Caco-2 (cell line): ENCODE results near the gene INO80E. TPM values are rescaled to one million over a fixed set of nuclear protein-coding genes. Genes with fewer than 3 reads are reported as not detected.
"Not testable (repeated sequence)": the region's sequence is repeated elsewhere in the genome, so short reads cannot be mapped to it uniquely, and the experiment has no call there.

Source experiments
- BruUV-seq: library from RNA; stranded (reverse); fragments of 400-500 nt; replicated peaks from 2 replicates; lab custom pipeline; 2021; lab: Mats Ljungman, UMichigan
- CTCF ChIA-PET: fragments of 300-600 bp; sonication (Branson Sonifier 250); formaldehyde crosslinking; loops from one replicate; lab custom pipeline; 2022; ENCODE audit warnings: antibody characterized with exemption; lab: Charles Lee
- POLR2A ChIA-PET: fragments of 300-600 bp; sonication (Branson Sonifier 250); formaldehyde crosslinking; loops from one replicate; lab custom pipeline; 2022; ENCODE audit warnings: antibody characterized with exemption; lab: Charles Lee
- DNase-seq, 2 experiments: peaks; one replicate each; pipeline versions ENCODE4 v3.0.0 to v3.0.0-alpha.2; 2020 to 2022
- H3K27me3 ChIP-seq: replicated peaks from 2 replicates; pipeline ENCODE4 v1.6.0; 2011; ENCODE audit warnings: low read length; ENCODE audit not compliant: control insufficient read depth, insufficient read depth
- H3K36me3 ChIP-seq: 2 replicates; pipeline ENCODE4 v1.5.1; 2011; ENCODE audit warnings: low read length; ENCODE audit not compliant: control insufficient read depth, insufficient read depth
- H3K4me1 ChIP-seq: fragments of 250-450 bp; sonication (Bioruptor Pico); 2 replicates; pipeline ENCODE4 v1.5.1; 2020; ENCODE audit warnings: mild to moderate bottlenecking
- H3K4me3 ChIP-seq: 2 replicates; pipeline ENCODE4 v1.5.1; 2011; ENCODE audit warnings: low read depth, mild to moderate bottlenecking, control low read depth, low read length
- H3K9me3 ChIP-seq: fragments of 250-450 bp; sonication (Bioruptor Pico); 2 replicates; pipeline ENCODE4 v1.5.1; 2020; ENCODE audit warnings: mild to moderate bottlenecking, moderate library complexity
- H3K27ac Mint-ChIP-seq: one replicate; pipeline ENCODE4 v1.8.0; 2022; ENCODE audit warnings: mixed read lengths; ENCODE audit not compliant: unreplicated experiment
- H3K27me3 Mint-ChIP-seq: one replicate; pipeline ENCODE4 v1.8.0; 2022; ENCODE audit warnings: mixed read lengths; ENCODE audit not compliant: insufficient read depth, unreplicated experiment
- H3K36me3 Mint-ChIP-seq: one replicate; pipeline ENCODE4 v1.8.0; 2022; ENCODE audit warnings: mild to moderate bottlenecking, mixed read lengths; ENCODE audit not compliant: insufficient read depth, unreplicated experiment
- H3K4me1 Mint-ChIP-seq: one replicate; pipeline ENCODE4 v1.8.0; 2022; ENCODE audit warnings: low read depth, mixed read lengths; ENCODE audit not compliant: unreplicated experiment
- H3K4me3 Mint-ChIP-seq: one replicate; pipeline ENCODE4 v1.8.0; 2022; ENCODE audit warnings: mild to moderate bottlenecking, moderate library complexity, mixed read lengths; ENCODE audit not compliant: unreplicated experiment
- H3K9me3 Mint-ChIP-seq: one replicate; pipeline ENCODE4 v1.8.0; 2022; ENCODE audit warnings: mixed read lengths; ENCODE audit not compliant: unreplicated experiment
- intact Hi-C: fragments of 100-400 bp; cut with micrococcal nuclease; formaldehyde crosslinking; loops from one replicate; pipeline ENCODE4 v1.10.0; 2022; ENCODE audit not compliant: unreplicated experiment
- total RNA-seq: library from RNA; stranded (reverse); gene quantifications from 2 replicates; pipeline ENCODE4 v1.2.3, GENCODE V29; 2022
- TF ChIP-seq, protein P1 (sequence below), 2 experiments: fragments of 200-600 bp in 1 of 2; IDR thresholded peaks; 1 replicate in 1 of 2; 2 replicates in 1 of 2; pipeline versions ENCODE4 v1.5.1 to v1.8.0; 2011 to 2022; ENCODE audit warnings: antibody characterized with exemption in 1 of 2, control low read depth in 1 of 2, inconsistent platforms in 1 of 2, low read depth in 1 of 2, low read length in 1 of 2, mild to moderate bottlenecking in 1 of 2, moderate library complexity in 1 of 2; ENCODE audit not compliant: insufficient read depth in 1 of 2, severe bottlenecking in 1 of 2, unreplicated experiment in 1 of 2

The INO80E gene
- total RNA-seq, 1 experiment from 2014 or later: 58.8 TPM

DNA sequence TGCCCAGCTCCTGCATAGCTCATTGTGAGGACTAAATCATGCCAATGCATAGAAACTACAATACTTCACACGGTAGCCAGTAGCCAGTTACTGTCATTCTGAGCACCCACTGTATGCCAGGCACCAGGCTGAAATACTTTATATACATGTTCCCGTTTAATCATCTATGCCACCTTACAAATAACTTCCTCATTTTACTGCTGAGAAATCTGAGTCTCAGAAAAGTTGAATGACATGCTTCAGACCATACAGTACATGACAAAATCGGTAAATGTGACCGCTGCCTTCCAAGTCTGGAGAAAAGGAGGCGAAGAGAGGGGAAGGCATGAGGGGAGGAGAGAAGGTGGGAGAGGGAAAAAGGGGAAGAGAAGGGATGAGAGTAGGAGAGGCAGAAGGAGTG lies 44.2 kb downstream of the INO80E start:
- H3K27ac Mint-ChIP-seq: no peak overlapping the region
- no peak overlapping the region for H3K4me3 ChIP-seq
- H3K4me1 Mint-ChIP-seq: no peaks in the 10 kb centered on the region
- no peaks in the 10 kb centered on the region for H3K36me3 Mint-ChIP-seq
- BruUV-seq: no TSS peak
- no peaks in the 10 kb centered on the region for H3K36me3 ChIP-seq
- H3K9me3 Mint-ChIP-seq: no peaks in the 10 kb centered on the region
- peaks cover 3% of the 10 kb centered on the region for H3K27me3 Mint-ChIP-seq
- DNase-seq: no peak
- H3K27me3 ChIP-seq: no peaks in the 10 kb centered on the region
- TF ChIP-seq, protein P1, sequence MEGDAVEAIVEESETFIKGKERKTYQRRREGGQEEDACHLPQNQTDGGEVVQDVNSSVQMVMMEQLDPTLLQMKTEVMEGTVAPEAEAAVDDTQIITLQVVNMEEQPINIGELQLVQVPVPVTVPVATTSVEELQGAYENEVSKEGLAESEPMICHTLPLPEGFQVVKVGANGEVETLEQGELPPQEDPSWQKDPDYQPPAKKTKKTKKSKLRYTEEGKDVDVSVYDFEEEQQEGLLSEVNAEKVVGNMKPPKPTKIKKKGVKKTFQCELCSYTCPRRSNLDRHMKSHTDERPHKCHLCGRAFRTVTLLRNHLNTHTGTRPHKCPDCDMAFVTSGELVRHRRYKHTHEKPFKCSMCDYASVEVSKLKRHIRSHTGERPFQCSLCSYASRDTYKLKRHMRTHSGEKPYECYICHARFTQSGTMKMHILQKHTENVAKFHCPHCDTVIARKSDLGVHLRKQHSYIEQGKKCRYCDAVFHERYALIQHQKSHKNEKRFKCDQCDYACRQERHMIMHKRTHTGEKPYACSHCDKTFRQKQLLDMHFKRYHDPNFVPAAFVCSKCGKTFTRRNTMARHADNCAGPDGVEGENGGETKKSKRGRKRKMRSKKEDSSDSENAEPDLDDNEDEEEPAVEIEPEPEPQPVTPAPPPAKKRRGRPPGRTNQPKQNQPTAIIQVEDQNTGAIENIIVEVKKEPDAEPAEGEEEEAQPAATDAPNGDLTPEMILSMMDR (IDR thresholded peaks at IDR 0.05; ENCODE audit: insufficient read depth in 1 of 2, low read depth in 1 of 2, low read length in 1 of 2, severe bottlenecking in 1 of 2, unreplicated experiment in 1 of 2): no peak
- intact Hi-C loops: no loop called here
- H3K9me3 ChIP-seq: no peaks in the 10 kb centered on the region
- ChIA-PET CTCF (no interaction called here), POLR2A (no interaction called here)
- no peak overlapping the region for H3K4me3 Mint-ChIP-seq
- no peaks in the 10 kb centered on the region for H3K4me1 ChIP-seq

- intact Hi-C loops, H3K27ac Mint-ChIP-seq, H3K4me1 Mint-ChIP-seq, H3K27me3 Mint-ChIP-seq, CTCF ChIA-PET, H3K27me3 ChIP-seq, BruUV-seq, H3K9me3 Mint-ChIP-seq, H3K36me3 Mint-ChIP-seq, H3K9me3 ChIP-seq, DNase-seq, POLR2A ChIA-PET, H3K4me3 ChIP-seq, H3K4me1 ChIP-seq, H3K36me3 ChIP-seq, H3K4me3 Mint-ChIP-seq: not testable (repeated sequence)
Observed at GRCh38 chr16:30040690-30041089, 44.6 kb downstream of the INO80E start.

GRCh38 chr16:30041841-30042240 lies 45.8 kb downstream of the INO80E start:
- no peaks in the 10 kb centered on the region for H3K9me3 Mint-ChIP-seq
- H3K9me3 ChIP-seq: no peaks in the 10 kb centered on the region
- no peak overlapping the region for H3K4me3 ChIP-seq
- TF ChIP-seq, protein P1 (IDR thresholded peaks at IDR 0.05; ENCODE audit: insufficient read depth in 1 of 2, low read depth in 1 of 2, low read length in 1 of 2, severe bottlenecking in 1 of 2, unreplicated experiment in 1 of 2): peak in 1 of 2 experiments; percentile 56
- no peak for DNase-seq
- no peaks in the 10 kb centered on the region for H3K4me1 Mint-ChIP-seq
- H3K36me3 ChIP-seq: no peaks in the 10 kb centered on the region
- BruUV-seq: no TSS peak
- no peak overlapping the region for H3K4me3 Mint-ChIP-seq
- H3K36me3 Mint-ChIP-seq: no peaks in the 10 kb centered on the region
- H3K4me1 ChIP-seq: no peaks in the 10 kb centered on the region
- H3K27ac Mint-ChIP-seq: no peak overlapping the region
- ChIA-PET POLR2A (no interaction called here), CTCF (interaction anchor here (0.6 to 0.9 kb wide), 2 partner anchors 10 to 1101 kb away, joined by 3 to 4 read pairs; no protein-coding TSS in a partner anchor)
- intact Hi-C loops: no loop called here
- no peaks in the 10 kb centered on the region for H3K27me3 ChIP-seq
- H3K27me3 Mint-ChIP-seq: no peaks in the 10 kb centered on the region

DNA sequence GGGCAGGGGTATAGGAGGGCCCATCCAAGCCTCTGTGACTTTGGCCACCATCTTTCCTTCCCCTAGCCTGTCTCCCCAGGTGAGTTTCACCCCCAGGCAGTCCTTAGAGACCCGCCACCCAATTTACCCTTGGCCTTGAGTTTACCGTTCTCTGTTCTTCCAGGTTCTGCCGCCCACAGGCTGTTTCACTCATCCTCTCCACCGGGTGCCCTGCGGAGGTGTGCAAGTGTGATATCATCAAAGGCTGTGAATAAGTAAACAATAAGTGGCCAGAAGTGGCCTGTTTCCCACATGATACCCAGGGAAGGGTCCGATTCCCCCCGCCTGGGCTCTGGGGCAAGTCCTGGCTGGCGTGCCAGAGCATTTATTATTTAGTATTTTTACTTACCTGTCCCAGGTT lies 50.1 kb downstream of the INO80E start:
- H3K27me3 ChIP-seq: no peaks in the 10 kb centered on the region
- TF ChIP-seq, protein P1 (IDR thresholded peaks at IDR 0.05; ENCODE audit: insufficient read depth in 1 of 2, low read depth in 1 of 2, low read length in 1 of 2, severe bottlenecking in 1 of 2, unreplicated experiment in 1 of 2): no peak
- H3K4me1 Mint-ChIP-seq: no peaks in the 10 kb centered on the region
- no peaks in the 10 kb centered on the region for H3K9me3 ChIP-seq
- H3K27ac Mint-ChIP-seq: no peak overlapping the region
- H3K36me3 Mint-ChIP-seq: no peaks in the 10 kb centered on the region
- no TSS peak for BruUV-seq
- ChIA-PET POLR2A (no interaction called here), CTCF (no interaction called here)
- H3K4me3 ChIP-seq: no peak overlapping the region
- no peaks in the 10 kb centered on the region for H3K9me3 Mint-ChIP-seq
- H3K36me3 ChIP-seq: no peaks in the 10 kb centered on the region
- intact Hi-C loops: no loop called here
- no peak for DNase-seq
- H3K27me3 Mint-ChIP-seq: no peaks in the 10 kb centered on the region
- no peak overlapping the region for H3K4me3 Mint-ChIP-seq
- no peaks in the 10 kb centered on the region for H3K4me1 ChIP-seq
